Activated T-helper 2 cell treated with anti-CD3 and anti-CD28 coated beads, Interferon-gamma antibody, Interleukin-2, Interleukin-4, amounts not matched to agents 10 μg/mL and 5 μg/mL and 100 μg/mL, durations not matched to agents 14 hours and 24 hours and 36 hours (primary cell): ENCODE results near the gene TBC1D7. TPM values are rescaled to one million over a fixed set of nuclear protein-coding genes. Genes with fewer than 3 reads are reported as not detected.
A peak's percentile ranks its signal among the peaks of the same experiment; 100 is the strongest.

Experiments used
- DNase-seq: peaks from one replicate; pipeline ENCODE4 v3.0.0; 2021; ENCODE audit warnings: low spot score
- H3K27ac Mint-ChIP-seq: one replicate; pipeline ENCODE4 v1.8.0; 2021; ENCODE audit warnings: mixed read lengths
- H3K27me3 Mint-ChIP-seq: one replicate; pipeline ENCODE4 v1.8.0; 2021; ENCODE audit warnings: low read depth, mixed read lengths
- H3K36me3 Mint-ChIP-seq: one replicate; pipeline ENCODE4 v1.8.0; 2021; ENCODE audit warnings: low read depth, mixed read lengths
- H3K4me1 Mint-ChIP-seq: one replicate; pipeline ENCODE4 v1.8.0; 2021; ENCODE audit warnings: low read depth, mixed read lengths
- H3K4me3 Mint-ChIP-seq: one replicate; pipeline ENCODE4 v1.8.0; 2021; ENCODE audit warnings: low read depth, mild to moderate bottlenecking, moderate library complexity, mixed read lengths
- H3K9me3 Mint-ChIP-seq: one replicate; pipeline ENCODE4 v1.8.0; 2021; ENCODE audit warnings: mixed read lengths
- intact Hi-C: fragments of 100-400 bp; cut with micrococcal nuclease; formaldehyde crosslinking; loops from one replicate; pipeline ENCODE4 v1.15.1; 2023
- total RNA-seq: library from RNA; stranded (reverse); gene quantifications from 2 replicates; pipeline ENCODE4 v1.2.3, GENCODE V29; 2022

Gene TBC1D7
- 22.9 and 23.3 TPM in 2 replicates for total RNA-seq

GRCh38 chr6:13328076-13328874, at the start of gene TBC1D7:
Gene TBC1D7, minus strand, starts transcription at chr6:13328537. Its CDS starts 1,639 bp downstream, at chr6:13326898.
- Mint-ChIP-seq H3K27ac (peak within 1 kb of the TSS; percentile 89), H3K4me3 (peak within 1 kb of the TSS; percentile 89)
- intact Hi-C loops, result loop anchor here (1.0 to 5.0 kb wide), 4 partner anchors 25 to 416 kb away; partner anchors contain the start of gene SIRT5

DNA sequence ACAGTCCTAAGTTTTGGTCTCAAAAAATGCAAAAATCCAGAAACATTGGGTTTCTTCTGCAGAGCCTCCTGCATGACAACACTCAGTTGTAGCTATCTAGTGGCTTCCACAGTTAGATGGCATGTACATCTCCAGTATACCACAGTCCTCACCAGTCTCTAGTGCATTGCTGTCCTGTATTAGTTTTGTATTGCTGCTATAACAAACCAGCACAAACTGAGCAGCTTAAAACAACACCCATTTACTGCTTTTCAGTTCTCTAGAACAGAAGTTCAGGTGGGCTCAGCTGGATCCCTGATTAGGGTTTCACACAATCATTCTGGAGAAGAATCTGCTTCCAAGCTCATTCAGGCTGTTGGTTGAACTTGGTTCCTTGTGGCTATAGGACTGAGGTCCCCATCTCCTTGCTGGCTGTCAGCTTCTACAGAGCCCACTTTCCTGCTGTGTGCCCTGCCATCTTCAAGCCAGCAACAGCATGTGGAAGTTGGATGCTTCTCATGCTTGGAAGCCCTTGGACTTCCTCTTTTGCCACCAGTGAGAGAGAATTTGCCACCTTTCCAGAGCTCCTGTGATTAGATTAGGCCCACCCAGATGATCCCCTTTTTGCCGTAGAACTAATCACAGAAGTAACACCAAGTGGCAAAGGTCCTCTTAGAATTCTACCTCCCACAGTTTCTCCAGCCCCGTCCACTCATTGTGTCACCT, 48.9 kb upstream of the TBC1D7 start:
- H3K4me3 Mint-ChIP-seq, result no peak overlapping the region
- H3K9me3 Mint-ChIP-seq, result no peaks in the 10 kb centered on the region
- H3K4me1 Mint-ChIP-seq, result peaks cover 23% of the 10 kb centered on the region
- H3K36me3 Mint-ChIP-seq, result no peaks in the 10 kb centered on the region
- intact Hi-C loops, result no loop called here
- no peaks in the 10 kb centered on the region for H3K27me3 Mint-ChIP-seq
- DNase-seq, result no peak
- no peak overlapping the region for H3K27ac Mint-ChIP-seq

More at GRCh38 chr6:13328076-13328874, at the start of gene TBC1D7:
- H3K27me3 Mint-ChIP-seq, result no peaks in the 10 kb centered on the region
- peaks cover 19% of the 10 kb centered on the region for H3K36me3 Mint-ChIP-seq
- H3K9me3 Mint-ChIP-seq, result no peaks in the 10 kb centered on the region
- peaks cover 26% of the 10 kb centered on the region for H3K4me1 Mint-ChIP-seq
- peak; percentile 93 for DNase-seq

- H3K4me1 Mint-ChIP-seq, result peaks cover 16% of the 10 kb centered on the region
- no peaks in the 10 kb centered on the region for H3K9me3 Mint-ChIP-seq
- no peaks in the 10 kb centered on the region for H3K27me3 Mint-ChIP-seq
- intact Hi-C loops, result loop anchor here (1.0 kb wide), 1 partner anchor 19 kb away; no protein-coding TSS in a partner anchor
- no peak overlapping the region for H3K4me3 Mint-ChIP-seq
- no peak for DNase-seq
- no peak overlapping the region for H3K27ac Mint-ChIP-seq
- H3K36me3 Mint-ChIP-seq, result no peaks in the 10 kb centered on the region
Measured at GRCh38 chr6:13375360-13375878, 47.1 kb upstream of the TBC1D7 start.

GRCh38 chr6:13373919-13374318, 45.6 kb upstream of the TBC1D7 start:
- no peaks in the 10 kb centered on the region for H3K36me3 Mint-ChIP-seq
- H3K4me3 Mint-ChIP-seq, result no peak overlapping the region
- intact Hi-C loops, result no loop called here
- no peak for DNase-seq
- H3K9me3 Mint-ChIP-seq, result no peaks in the 10 kb centered on the region
- H3K27ac Mint-ChIP-seq, result no peak overlapping the region
- H3K27me3 Mint-ChIP-seq, result no peaks in the 10 kb centered on the region
- H3K4me1 Mint-ChIP-seq, result peaks cover 15% of the 10 kb centered on the region

DNA sequence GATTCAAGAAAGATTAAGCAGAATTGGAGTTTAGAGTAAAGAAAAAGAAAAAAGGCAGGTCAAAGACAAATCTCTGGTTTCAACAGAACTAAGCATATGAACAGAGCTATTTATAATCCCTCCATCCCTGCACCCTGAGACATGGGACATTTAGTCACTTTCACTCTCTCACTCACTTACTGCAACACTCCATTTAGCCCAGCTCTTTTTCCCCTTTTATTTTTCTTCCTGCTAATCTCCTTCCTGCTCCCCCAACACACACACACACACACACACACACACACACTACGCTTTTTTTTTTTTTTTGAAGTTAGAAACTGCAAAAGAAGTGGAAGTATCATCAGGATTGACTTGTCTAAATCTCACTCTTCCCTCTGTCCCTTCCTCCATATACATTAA, 45.1 kb upstream of the TBC1D7 start:
- intact Hi-C loops, result no loop called here
- Mint-ChIP-seq H3K27ac (no peak overlapping the region), H3K4me1 (peaks cover 15% of the 10 kb centered on the region), H3K27me3 (no peaks in the 10 kb centered on the region), H3K4me3 (no peak overlapping the region), H3K36me3 (no peaks in the 10 kb centered on the region), H3K9me3 (no peaks in the 10 kb centered on the region)
- no peak for DNase-seq

DNA sequence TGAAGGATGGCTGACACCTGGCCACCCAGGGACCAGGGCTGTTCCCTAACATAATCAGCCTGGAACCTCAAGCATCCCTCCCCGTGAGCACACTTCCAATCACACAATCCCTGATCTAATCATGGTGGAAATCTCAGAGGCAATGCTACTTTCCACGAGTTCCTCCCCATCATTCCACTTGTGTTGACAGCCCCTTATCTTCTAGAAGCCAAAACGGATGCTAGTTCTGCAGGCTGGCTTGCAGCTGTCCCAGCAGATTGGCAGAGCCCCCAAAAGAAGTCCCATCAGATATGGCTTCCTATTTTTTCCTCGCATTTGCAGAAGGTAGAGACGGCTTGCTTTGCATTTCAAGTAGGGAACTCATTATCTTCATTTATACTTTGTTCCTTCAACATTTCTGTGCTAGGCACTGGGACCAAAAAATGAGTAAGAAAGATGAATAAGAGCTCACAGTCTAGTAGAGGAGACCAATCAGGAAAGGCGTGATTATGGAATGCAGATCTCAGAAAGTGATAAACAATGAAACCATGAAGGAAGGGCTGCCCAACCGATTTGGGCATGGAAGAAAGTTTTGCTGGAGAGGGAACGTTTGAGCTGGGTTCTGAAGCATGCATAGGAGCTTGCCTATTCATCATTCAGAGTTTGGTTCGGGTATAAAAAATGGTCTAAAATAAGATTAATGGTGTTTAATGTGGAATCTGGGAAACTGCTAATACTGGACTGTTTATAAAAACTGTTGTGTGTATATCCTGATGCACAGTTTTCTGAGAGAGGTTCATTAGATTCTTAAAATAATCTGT, 44.6 kb upstream of the TBC1D7 start:
- Mint-ChIP-seq H3K4me3 (no peak overlapping the region), H3K9me3 (no peaks in the 10 kb centered on the region), H3K27me3 (no peaks in the 10 kb centered on the region), H3K4me1 (peaks cover 15% of the 10 kb centered on the region), H3K27ac (no peak overlapping the region), H3K36me3 (no peaks in the 10 kb centered on the region)
- DNase-seq, result no peak
- intact Hi-C loops, result no loop called here

GRCh38 chr6:13372076-13372475, 43.7 kb upstream of the TBC1D7 start:
- intact Hi-C loops, result no loop called here
- Mint-ChIP-seq H3K4me1 (peaks cover 15% of the 10 kb centered on the region), H3K27ac (no peak overlapping the region), H3K4me3 (no peak overlapping the region), H3K27me3 (no peaks in the 10 kb centered on the region), H3K36me3 (no peaks in the 10 kb centered on the region), H3K9me3 (no peaks in the 10 kb centered on the region)
- no peak for DNase-seq

DNA sequence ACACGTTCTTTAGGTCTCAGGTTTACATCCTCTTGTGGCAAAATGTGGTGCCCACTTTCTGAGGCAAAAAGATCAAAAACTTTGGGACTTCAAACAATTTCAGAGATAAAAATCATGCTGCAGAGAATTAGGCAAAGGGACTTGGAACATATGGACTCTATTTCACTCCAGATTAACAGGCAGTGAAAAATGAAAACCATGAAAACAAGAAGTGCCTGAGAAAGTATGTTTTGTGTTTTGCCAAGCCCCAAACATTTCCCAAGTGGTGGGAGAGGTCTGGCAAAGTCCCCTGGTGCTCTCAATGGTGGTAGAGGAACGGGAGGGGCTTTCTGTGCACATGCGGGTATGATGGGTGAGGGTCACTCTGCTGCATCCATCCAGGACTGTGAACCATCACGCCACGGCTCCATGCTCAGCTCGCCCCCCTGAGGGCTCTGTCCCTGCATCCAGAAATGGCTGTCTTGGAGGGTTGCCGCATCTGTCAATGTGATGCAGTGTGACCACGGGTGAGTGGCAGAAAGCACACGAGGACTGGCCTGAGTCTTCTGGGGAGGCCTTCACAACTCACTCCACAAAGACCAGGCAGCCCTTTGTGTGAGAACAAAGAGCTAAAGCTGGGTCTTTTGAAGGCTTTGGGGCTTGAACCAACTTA, 43.2 kb upstream of the TBC1D7 start:
- Mint-ChIP-seq H3K27me3 (no peaks in the 10 kb centered on the region), H3K4me3 (no peak overlapping the region), H3K4me1 (peaks cover 15% of the 10 kb centered on the region), H3K36me3 (no peaks in the 10 kb centered on the region), H3K27ac (no peak overlapping the region), H3K9me3 (no peaks in the 10 kb centered on the region)
- no peak for DNase-seq
- intact Hi-C loops, result no loop called here

GRCh38 chr6:13370623-13371022, 42.3 kb upstream of the TBC1D7 start:
- intact Hi-C loops, result no loop called here
- no peak overlapping the region for H3K4me3 Mint-ChIP-seq
- peaks cover 10% of the 10 kb centered on the region for H3K4me1 Mint-ChIP-seq
- no peak for DNase-seq
- H3K9me3 Mint-ChIP-seq, result no peaks in the 10 kb centered on the region
- no peaks in the 10 kb centered on the region for H3K27me3 Mint-ChIP-seq
- no peaks in the 10 kb centered on the region for H3K36me3 Mint-ChIP-seq
- H3K27ac Mint-ChIP-seq, result no peak overlapping the region

DNA sequence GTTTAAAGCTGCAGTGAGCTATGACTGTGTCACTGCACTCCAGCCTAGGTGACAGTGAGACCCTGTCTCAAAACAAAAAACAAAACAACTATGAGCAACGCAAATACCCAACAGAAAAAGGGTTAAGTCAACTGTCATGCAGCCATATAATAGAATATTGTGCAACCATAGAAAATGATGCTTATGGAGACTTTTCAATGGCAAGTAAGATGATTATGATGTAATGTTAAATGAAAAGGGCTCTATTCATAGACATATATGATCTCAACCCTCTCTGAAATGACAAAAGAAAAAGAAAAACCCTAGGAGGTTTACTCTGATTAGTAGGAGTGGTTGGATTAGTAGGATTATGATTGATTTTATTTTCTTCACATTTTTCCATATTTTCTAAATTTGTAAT, 41.3 kb upstream of the TBC1D7 start:
- Mint-ChIP-seq H3K36me3 (no peaks in the 10 kb centered on the region), H3K27ac (no peak overlapping the region), H3K4me1 (peaks cover 4% of the 10 kb centered on the region)

DNA sequence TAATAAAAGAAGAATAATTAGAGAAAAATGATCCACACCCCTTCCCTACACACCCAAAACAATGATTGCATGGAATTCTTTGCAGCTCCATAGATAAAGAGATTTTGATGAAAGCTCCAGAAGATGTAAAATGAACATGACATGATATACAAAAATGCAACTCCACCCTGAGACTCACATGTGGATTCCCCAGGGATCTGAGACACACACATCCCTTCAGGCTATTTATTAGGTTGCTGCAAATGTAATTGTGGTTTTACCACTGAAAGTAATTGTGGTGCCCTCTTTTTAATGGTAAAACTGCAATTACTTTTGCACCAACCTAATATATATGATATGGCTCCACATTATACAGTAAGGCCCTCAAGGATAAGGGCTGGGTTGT, 40.4 kb upstream of the TBC1D7 start:
- intact Hi-C loops, result no loop called here
- H3K9me3 Mint-ChIP-seq, result no peaks in the 10 kb centered on the region
- no peak overlapping the region for H3K27ac Mint-ChIP-seq
- H3K36me3 Mint-ChIP-seq, result no peaks in the 10 kb centered on the region
- H3K27me3 Mint-ChIP-seq, result no peaks in the 10 kb centered on the region
- H3K4me3 Mint-ChIP-seq, result no peak overlapping the region
- peaks cover 3% of the 10 kb centered on the region for H3K4me1 Mint-ChIP-seq
- no peak for DNase-seq

More for the DNA sequence above, 41.3 kb upstream of the TBC1D7 start:
- Mint-ChIP-seq H3K4me3 (no peak overlapping the region), H3K9me3 (no peaks in the 10 kb centered on the region), H3K27me3 (no peaks in the 10 kb centered on the region)
- no peak for DNase-seq
- intact Hi-C loops, result no loop called here

DNA sequence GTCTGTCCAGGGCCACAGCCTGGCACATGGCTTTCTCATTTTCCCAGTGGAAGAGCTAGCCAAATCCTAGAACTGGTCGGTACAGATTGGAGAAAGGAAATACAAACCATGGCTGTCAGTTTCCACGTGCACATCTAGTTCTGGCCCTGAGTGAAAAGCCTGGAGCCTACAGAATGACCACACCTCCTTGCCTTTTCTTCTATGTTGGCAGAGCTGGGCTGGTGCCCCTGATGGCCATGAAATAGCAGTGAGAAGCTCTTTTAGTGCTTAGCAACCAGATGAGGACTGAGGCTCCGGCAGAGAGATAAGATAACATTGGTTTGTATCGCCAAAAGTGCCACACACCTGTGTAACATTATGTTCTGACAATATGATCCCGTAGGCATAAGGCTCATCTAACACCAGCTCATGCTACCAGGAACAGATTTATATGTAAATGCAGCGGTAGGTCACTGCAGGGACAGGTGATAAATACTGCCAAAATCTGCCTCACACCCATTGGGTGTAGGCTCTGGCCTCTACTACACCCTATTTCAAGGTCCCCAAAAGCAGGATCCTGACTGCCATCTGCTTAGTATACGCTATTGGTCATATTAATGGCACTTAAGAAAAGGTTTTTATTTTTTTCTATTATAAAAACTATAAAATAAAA, 39.9 kb upstream of the TBC1D7 start:
- H3K4me3 Mint-ChIP-seq, result no peak overlapping the region
- no peaks in the 10 kb centered on the region for H3K36me3 Mint-ChIP-seq
- H3K9me3 Mint-ChIP-seq, result no peaks in the 10 kb centered on the region
- no peaks in the 10 kb centered on the region for H3K27me3 Mint-ChIP-seq
- no peak for DNase-seq
- H3K27ac Mint-ChIP-seq, result no peak overlapping the region
- no peaks in the 10 kb centered on the region for H3K4me1 Mint-ChIP-seq
- intact Hi-C loops, result no loop called here
